OCI-LY1 (cell line): Measurements from ENCODE around the gene RBMX2.

Source experiments
- CTCF ChIP-seq: fragments of 200-600 bp; sonication (generic), shearing (Covaris generic); IDR thresholded peaks from 2 replicates; pipeline ENCODE4 v1.5.1; 2017; ENCODE audit warnings: mild to moderate bottlenecking, antibody characterized with exemption, low read length, moderate library complexity, mixed read lengths
- EZH2 ChIP-seq: fragments of 200-600 bp; sonication (generic), shearing (Covaris generic); IDR thresholded peaks from 2 replicates; pipeline ENCODE4 v1.8.0; 2017; ENCODE audit warnings: borderline replicate concordance, mixed run types, mild to moderate bottlenecking, antibody characterized with exemption, low read length, moderate library complexity, mixed read lengths

- TF ChIP-seq CTCF: peak; percentile 44; the same call in 1 of the 2 replicates
- no peak for TF ChIP-seq EZH2
These were observed 8.2 kb upstream of the RBMX2 start for GRCh38 chrX:130393451-130394074.
